ENCODE data around the gene HEXIM2. TPM values are rescaled to one million over a fixed set of nuclear protein-coding genes. Genes with fewer than 3 reads are reported as not detected.
A peak's percentile ranks its signal among the peaks of the same experiment; 100 is the strongest.

HEXIM2 gene
- total and polyA plus RNA-seq, 2 of the 13 experiments (the other 11 are each of a cell fraction or from before 2014, with no cell fraction given), result 27.1 to 32.4 TPM

GRCh38 chr17:45146890-45147580 lies 14.6 kb upstream of the HEXIM2 start (continued):
- TF ChIP-seq ZNF646 (CRISPR knock-in tag; IDR thresholded peaks at IDR 0.05), result no peak
- peak; percentile 22; the same call in 1 of the 2 replicates for TF ChIP-seq ZNF276 (CRISPR knock-in tag; IDR thresholded peaks at IDR 0.05; ENCODE audit: low read depth)
- TF ChIP-seq MBD4 (IDR thresholded peaks at IDR 0.05; ENCODE audit: borderline replicate concordance, low read length), result no peak
- no peak for TF ChIP-seq ZNF280D (CRISPR knock-in tag; IDR thresholded peaks at IDR 0.05)
- no peak for TF ChIP-seq IRF1 (CRISPR knock-in tag; IDR thresholded peaks at IDR 0.05; ENCODE audit: low read depth)
- TF ChIP-seq KIAA2018 (CRISPR knock-in tag; IDR thresholded peaks at IDR 0.05; ENCODE audit: borderline replicate concordance), result no peak
